DMS 273 (cell line): ENCODE measurements around the gene TAF9.

Source experiments
- DNase-seq: peaks from one replicate; lab custom pipeline; 2025; ENCODE audit not compliant: unreplicated experiment; lab: John Stamatoyannopoulos, UW

Gene TAF9, protein sequence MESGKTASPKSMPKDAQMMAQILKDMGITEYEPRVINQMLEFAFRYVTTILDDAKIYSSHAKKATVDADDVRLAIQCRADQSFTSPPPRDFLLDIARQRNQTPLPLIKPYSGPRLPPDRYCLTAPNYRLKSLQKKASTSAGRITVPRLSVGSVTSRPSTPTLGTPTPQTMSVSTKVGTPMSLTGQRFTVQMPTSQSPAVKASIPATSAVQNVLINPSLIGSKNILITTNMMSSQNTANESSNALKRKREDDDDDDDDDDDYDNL

DNA sequence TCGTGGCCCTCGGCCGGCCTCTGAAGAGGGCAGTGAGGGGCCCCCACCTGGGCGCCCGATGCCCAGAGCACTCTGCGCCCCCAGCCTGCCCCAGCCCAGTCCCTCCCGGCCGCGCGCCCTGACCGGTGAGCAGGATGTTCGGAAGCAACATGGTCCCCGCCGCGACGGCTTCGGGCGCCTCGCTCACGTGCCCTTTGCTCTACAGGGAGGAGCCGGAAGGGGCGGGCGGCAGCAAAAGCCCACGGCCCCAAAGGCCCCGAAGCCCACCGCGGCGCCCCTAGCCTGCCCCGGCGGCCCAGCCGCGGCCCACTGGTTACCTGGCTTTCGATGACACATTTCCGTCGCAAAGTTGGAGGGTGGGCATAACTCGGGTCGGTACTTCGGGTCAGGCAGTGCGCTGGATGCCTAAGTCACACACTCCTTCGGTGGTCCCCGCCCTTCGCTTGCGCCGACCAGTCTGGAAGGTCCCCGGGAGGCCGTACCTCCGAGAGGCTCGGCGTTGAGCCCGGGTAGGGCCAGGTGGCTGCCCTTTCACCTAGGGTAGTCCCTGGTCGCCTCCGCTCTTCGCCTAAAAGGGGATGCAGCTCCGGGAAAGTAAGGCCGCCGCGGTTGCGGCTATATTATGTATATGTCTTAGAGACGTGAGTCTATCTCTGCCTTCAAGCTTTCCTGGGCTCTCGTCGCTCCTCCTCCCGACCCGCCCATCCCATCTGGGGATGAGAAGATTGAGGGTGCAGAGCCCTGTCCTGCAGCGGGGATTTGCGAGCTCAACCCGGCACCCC is at the start of gene TAF9, which contains the start of the genes AK6 and RAD17:
TSS of gene TAF9 (minus strand) at position 181 of the 782 bp plus-strand sequence. CDS start 3,783 bp downstream, outside the sequence.
TSS of gene AK6 (minus strand) at position 181 of the 782 bp plus-strand sequence. CDS start at position 151, 30 bp downstream.
TSS of gene RAD17 (plus strand) at position 479 of the 782 bp plus-strand sequence. CDS start 2,391 bp downstream, outside the sequence.
- peak; percentile 98 for DNase-seq

DNA sequence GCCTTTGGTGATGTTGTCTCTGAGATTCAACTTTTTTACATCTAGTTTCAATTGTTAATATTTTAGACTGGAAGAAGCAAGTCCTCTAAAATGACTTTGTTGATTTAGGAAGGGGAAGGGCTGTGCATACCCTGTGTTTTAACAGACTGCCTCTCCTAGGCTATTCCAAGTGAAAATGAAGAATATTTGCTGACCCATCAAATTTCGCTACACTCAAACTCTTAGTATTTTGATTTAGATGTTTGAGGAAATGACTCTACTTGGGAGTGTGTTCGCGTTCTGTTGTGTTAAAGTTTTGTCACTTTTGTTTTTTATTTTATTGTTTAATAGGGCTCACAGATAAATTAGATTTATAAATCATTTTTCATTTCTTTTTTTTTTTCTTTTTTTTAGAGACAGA is 49.2 kb upstream of the TAF9 start:
- DNase-seq: no peak

DNA sequence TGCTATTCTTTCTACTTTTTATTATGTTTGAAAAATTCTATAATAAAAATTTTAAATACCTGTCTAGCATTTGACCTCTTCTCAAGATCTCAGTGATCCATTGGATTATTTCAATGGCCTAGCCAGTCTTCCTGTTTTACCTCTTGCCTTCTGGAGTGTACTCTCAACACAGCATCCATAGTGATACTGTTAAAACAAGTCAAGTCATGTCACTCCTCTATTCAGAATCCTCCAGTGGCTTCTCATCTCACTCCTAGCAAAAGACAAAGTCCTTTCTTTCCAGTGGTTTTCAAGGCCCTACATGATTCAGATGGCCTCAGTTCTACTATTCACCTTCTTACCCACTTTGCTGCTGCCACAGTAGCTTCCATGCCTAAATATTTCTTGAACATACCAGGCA is 47.4 kb upstream of the TAF9 start:
- no peak for DNase-seq

GRCh38 chr5:69416180-69416579 is 46.9 kb upstream of the TAF9 start:
- no peak for DNase-seq

GRCh38 chr5:69415584-69415958 is 46.3 kb upstream of the TAF9 start:
- no peak for DNase-seq

DNA sequence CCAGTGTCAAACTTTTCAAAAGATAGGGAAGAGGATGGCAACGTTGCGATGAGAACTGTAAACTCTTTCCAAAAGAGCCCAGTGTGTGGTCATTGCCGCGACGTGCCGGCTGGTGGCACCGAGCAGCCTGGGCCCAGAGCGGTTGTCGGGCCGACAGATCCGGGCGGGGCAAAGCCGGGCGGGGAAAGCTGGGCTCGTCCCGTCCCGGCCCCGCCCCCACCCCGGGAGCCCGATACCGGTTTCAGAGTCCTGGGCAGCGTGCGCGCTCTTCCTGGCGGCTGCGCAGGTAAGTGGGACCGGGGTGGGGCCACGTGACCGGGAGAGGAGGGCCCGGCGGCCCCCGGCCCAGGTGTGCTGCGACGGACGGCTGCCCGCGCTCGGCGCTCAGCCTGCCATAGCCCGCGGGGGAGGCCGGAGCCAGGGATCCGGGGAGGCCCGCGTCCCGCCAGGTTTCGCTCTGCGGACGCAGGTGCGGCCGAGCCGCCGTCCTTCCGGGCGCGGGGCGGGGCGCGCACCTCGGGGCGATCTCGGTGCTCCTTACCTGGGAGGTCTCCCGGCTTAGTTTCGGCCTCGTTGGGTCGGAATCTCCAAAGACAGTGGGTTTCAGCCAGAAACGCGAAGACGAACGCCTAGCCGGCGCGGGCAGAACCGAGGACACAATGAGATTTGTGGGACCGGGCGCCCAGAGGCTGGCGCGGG is 45.7 kb upstream of the TAF9 start, which contains the start of gene MARVELD2:
TSS of gene MARVELD2 (plus strand) at position 232 of the 699 bp plus-strand sequence. CDS start 4,270 bp downstream, outside the sequence.
- peak; percentile 85 for DNase-seq

DNA sequence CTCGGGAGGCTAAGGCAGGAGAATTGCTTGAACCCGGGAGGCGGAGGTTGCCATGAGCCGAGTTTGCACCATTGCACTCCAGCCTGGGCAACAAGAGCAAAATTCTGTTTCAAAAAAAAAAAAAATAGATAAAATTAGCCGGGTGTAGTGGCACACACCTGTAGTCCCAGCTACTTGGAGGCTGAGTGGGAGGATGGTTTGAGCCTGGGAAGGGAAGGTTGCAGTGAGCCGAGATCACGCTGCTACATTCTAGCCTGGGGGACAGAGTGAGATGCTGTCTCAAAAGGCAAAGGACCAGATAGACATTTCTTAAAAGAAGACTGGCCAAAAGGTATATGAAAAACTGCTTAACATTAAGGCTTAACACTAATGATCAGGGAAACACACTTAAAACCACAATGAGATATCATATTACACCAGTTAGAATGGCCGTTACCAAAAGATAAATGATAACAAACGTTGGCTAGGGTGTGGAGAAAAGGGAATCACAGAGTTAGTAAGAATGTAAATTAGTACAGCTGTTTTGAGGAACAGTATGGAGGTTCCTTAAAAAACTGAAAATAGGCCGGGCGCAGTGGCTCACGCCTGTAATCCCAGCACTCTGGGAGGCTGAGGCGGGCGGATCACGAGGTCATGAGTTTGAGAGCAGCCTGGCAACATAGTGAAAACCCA is 35.5 kb upstream of the TAF9 start:
- DNase-seq: no peak

GRCh38 chr5:69378376-69378775 is 9.1 kb upstream of the TAF9 start:
- DNase-seq: no peak

DNA sequence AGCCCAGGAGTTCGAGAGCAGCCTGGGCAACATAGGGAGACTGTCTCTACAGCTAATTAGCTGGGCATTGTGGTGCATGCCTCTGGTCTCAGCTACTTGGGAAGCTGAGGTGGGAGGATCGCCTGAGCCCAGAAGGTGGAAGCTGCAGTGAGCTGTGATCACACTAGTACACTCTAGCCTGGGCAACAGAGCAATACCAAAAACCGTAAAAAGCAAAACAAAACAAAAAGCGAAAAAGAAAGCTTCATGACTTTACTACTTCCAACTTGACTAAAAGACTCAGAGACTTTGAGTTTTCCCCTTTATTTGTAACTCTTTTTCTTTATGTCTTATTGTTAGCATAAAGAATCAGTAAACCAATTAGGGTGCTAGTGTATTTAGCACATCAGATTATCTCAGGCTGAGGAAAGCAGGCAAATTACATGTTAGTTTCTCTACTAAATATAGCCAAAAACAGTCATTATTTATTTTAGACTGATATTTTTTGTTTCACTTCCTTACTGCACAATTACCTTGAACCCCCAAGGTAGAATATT is 5.7 kb upstream of the TAF9 start:
- no peak for DNase-seq

- no peak for DNase-seq
Measured at GRCh38 chr5:69372394-69372793, 3.1 kb upstream of the TAF9 start.

- peak; percentile 11 for DNase-seq
Measured at GRCh38 chr5:69370335-69370734, 1.0 kb upstream of the TAF9 start.

DNA sequence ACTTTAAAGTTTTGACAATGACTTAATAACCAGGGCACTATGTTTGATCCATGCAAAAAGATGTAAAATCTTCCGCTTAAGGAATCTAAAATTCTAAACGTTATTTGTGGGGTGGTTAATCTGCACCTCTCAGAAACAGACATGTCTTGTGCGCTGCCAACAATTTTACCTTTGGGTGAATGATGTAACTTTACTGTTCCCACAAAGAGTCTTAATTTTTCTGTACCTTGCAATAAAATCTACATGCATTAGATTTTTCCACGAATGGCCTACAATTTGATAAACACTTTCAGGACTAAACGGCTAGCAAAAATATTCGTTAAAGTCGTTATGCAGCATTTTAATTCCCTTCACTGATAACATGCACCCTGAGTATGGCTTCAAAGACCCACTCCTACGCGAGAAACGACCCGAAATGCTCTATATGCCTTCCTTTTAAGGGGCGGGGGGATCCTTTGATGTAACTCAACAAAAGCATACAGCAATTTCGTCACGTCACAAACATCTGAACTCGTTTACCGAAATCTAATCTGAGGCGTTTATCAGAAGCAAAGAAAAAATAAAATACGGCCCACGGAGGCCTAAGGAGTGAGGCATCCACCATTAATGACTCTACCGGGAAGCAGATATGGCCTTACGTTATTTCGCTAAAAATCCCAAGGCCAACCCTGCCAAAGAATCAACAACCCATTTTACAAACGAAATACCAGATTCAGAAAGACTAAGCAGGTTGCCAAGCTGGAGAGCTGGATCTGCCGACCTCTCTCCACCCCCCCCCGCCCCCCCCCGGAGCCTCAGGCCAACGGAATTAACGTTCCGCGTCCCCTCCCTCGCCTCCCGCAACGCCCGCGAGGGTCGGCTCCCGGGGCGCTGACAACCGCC is 621 bp downstream of the TAF9 start:
- DNase-seq: peak; percentile 75

- no peak for DNase-seq
Measured at GRCh38 chr5:69367697-69368279, 1.5 kb downstream of the TAF9 start.

- DNase-seq: no peak
Measured at GRCh38 chr5:69364850-69365249, 4.5 kb downstream of the TAF9 start.

DNA sequence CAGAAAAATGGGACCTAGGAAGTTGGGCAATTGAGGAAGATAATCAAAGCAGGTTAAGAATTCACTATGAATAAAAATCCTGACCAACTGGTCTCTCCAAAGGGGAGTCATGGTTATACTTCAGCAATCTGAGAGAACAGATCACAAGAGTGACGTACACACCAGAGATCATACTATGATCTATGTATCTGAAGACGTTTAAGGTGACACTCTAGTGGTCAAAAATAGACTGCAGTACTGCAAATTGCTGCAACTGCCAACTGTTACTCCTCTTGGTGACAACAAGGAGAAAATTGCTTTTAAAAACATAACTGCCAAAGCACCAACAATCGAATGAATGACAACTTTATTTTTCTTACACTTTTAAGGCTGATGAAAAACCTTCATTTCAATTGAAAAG is 4.9 kb downstream of the TAF9 start:
- DNase-seq: peak; percentile 38

GRCh38 chr5:69360442-69360841 is 8.9 kb downstream of the TAF9 start:
- no peak for DNase-seq

DNA sequence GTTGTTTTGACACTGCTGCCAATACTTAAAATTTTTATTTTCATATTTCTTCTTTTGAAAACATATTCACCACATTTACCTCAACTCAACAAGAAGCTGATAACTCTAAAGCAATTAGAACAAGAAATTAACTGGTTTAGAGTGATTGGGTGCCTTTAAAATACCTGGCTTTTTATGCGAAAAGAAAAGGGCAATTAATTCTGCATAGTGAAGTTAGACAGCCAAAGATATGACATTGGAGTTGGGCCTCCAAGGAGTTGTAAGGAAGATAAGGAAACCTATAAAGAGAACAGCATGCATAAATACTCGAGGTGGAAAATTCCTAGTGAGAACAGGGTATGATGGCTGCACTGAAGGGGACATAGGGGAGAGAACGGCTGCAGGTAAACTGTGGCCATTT is 9.6 kb downstream of the TAF9 start:
- no peak for DNase-seq

DNA sequence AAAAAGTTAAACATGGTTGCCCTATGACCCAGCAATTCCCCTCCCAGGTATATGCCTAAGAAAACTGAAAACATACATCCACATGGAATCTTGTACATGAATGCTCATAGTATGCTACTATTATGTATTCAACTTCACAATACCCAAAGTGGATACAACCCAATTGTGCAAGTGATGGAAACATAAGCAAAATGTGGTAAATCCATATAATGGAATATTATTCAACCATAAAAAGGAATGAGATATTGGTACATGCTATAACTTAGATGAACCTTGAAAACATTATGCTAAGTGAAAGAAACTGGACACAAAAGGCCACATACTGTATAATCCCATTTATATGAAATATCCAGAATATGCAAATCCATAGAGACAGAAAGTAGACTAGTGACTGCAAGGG is 18.7 kb downstream of the TAF9 start:
- no peak for DNase-seq

DNA sequence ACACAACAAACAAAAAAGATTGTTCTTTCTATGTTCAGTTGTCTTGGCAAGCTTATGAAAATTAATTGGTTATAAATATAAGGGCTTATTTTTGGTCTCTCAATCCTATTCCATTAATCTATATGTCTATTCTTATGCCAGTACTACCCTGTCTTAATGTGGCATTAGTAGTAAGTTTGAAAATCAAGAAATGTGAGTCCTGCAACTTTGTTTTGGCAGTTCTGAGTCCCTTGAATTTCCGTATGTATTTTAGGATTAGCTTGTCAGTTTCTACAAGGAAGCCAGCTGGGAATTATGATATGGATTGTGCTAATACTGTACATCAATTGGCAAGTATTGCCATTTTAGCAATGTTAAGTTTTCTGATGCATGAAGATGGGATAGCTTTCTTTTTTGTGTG is 26.2 kb downstream of the TAF9 start:
- no peak for DNase-seq
